Effector memory CD8-positive, alpha-beta T cell (primary cell): ENCODE results near the gene ARHGAP28.

ENCODE experiments used
- ATAC-seq: fragments of 150-1000 bp; cut with Tn5 transposase; replicated peaks from 2 replicates; pipeline ENCODE4 v1.10.0; 2021; ENCODE audit warnings: mild to moderate bottlenecking, moderate library complexity
- DNase-seq, 3 experiments: peaks; one replicate each; pipeline ENCODE4 v3.0.0; 2021
- H3K27ac Mint-ChIP-seq, 2 donors: one replicate each; pipeline ENCODE4 v1.8.0; 2022; ENCODE audit warnings: mild to moderate bottlenecking in 2 of 2, mixed read lengths in 2 of 2, moderate library complexity in 2 of 2
- H3K27me3 Mint-ChIP-seq, 2 donors: one replicate each; pipeline ENCODE4 v1.8.0; 2022; ENCODE audit warnings: mixed read lengths in 2 of 2
- H3K36me3 Mint-ChIP-seq: one replicate; pipeline ENCODE4 v1.8.0; 2022; ENCODE audit warnings: mild to moderate bottlenecking, moderate library complexity, mixed read lengths; ENCODE audit not compliant: insufficient read depth
- H3K4me1 Mint-ChIP-seq, 2 donors: one replicate each; pipeline ENCODE4 v1.8.0; 2022; ENCODE audit warnings: low read depth in 2 of 2, mixed read lengths in 2 of 2
- H3K4me3 Mint-ChIP-seq, 2 donors: one replicate each; pipeline ENCODE4 v1.8.0; 2022; ENCODE audit warnings: mild to moderate bottlenecking in 2 of 2, mixed read lengths in 2 of 2, moderate library complexity in 2 of 2
- H3K9me3 Mint-ChIP-seq, 2 donors: one replicate each; pipeline ENCODE4 v1.8.0; 2022; ENCODE audit warnings: mixed read lengths in 2 of 2

The ARHGAP28 gene

GRCh38 chr18:6949800-6950586 lies 220.5 kb downstream of the ARHGAP28 start:
- Mint-ChIP-seq H3K36me3 (no peaks in the 10 kb centered on the region), H3K4me1 (no peaks in the 10 kb centered on the region), H3K4me3 (no peak overlapping the region), H3K27ac (no peak overlapping the region), H3K27me3 (no peaks in the 10 kb centered on the region), H3K9me3 (peaks cover 9 to 32% of the 10 kb centered on the region in 2 donors)
- ATAC-seq (no peak), DNase-seq (no peak)

GRCh38 chr18:6950641-6951040 lies 221.1 kb downstream of the ARHGAP28 start:
- H3K36me3 Mint-ChIP-seq: no peaks in the 10 kb centered on the region
- no peak for ATAC-seq
- no peaks in the 10 kb centered on the region for H3K4me1 Mint-ChIP-seq
- H3K4me3 Mint-ChIP-seq: no peak overlapping the region
- H3K27ac Mint-ChIP-seq: no peak overlapping the region
- no peaks in the 10 kb centered on the region for H3K27me3 Mint-ChIP-seq
- no peak for DNase-seq
- peaks cover 9 to 28% of the 10 kb centered on the region in 2 donors for H3K9me3 Mint-ChIP-seq

GRCh38 chr18:6951336-6952090 lies 222.0 kb downstream of the ARHGAP28 start:
- DNase-seq (no peak), ATAC-seq (no peak)
- Mint-ChIP-seq H3K4me3 (no peak overlapping the region), H3K9me3 (peaks cover 9 to 23% of the 10 kb centered on the region in 2 donors), H3K27ac (peak overlapping the region in 1 of 2 donors; percentile 74), H3K36me3 (no peaks in the 10 kb centered on the region), H3K27me3 (no peaks in the 10 kb centered on the region), H3K4me1 (no peaks in the 10 kb centered on the region)

GRCh38 chr18:6954501-6954900 lies 225.0 kb downstream of the ARHGAP28 start:
- no peaks in the 10 kb centered on the region for H3K4me1 Mint-ChIP-seq
- peaks cover 11 to 23% of the 10 kb centered on the region in 2 donors for H3K9me3 Mint-ChIP-seq
- H3K27me3 Mint-ChIP-seq: no peaks in the 10 kb centered on the region
- H3K4me3 Mint-ChIP-seq: no peak overlapping the region
- ATAC-seq (no peak), DNase-seq (no peak)
- no peak overlapping the region for H3K27ac Mint-ChIP-seq
- no peaks in the 10 kb centered on the region for H3K36me3 Mint-ChIP-seq

- Mint-ChIP-seq H3K4me1 (no peaks in the 10 kb centered on the region), H3K27ac (no peak overlapping the region), H3K9me3 (peaks cover 13 to 23% of the 10 kb centered on the region in 2 donors), H3K4me3 (no peak overlapping the region), H3K27me3 (no peaks in the 10 kb centered on the region), H3K36me3 (no peaks in the 10 kb centered on the region)
- DNase-seq (no peak), ATAC-seq (no peak)
These were observed 225.8 kb downstream of the ARHGAP28 start for GRCh38 chr18:6955304-6955703.

GRCh38 chr18:6956495-6956894 lies 227.0 kb downstream of the ARHGAP28 start:
- no peak for DNase-seq
- no peak overlapping the region for H3K4me3 Mint-ChIP-seq
- H3K27me3 Mint-ChIP-seq: no peaks in the 10 kb centered on the region
- no peak for ATAC-seq
- peaks cover 11 to 18% of the 10 kb centered on the region in 2 donors for H3K9me3 Mint-ChIP-seq
- no peak overlapping the region for H3K27ac Mint-ChIP-seq
- no peaks in the 10 kb centered on the region for H3K36me3 Mint-ChIP-seq
- no peaks in the 10 kb centered on the region for H3K4me1 Mint-ChIP-seq

GRCh38 chr18:6956999-6957398 lies 227.5 kb downstream of the ARHGAP28 start:
- H3K27ac Mint-ChIP-seq: no peak overlapping the region
- H3K36me3 Mint-ChIP-seq: no peaks in the 10 kb centered on the region
- H3K27me3 Mint-ChIP-seq: no peaks in the 10 kb centered on the region

GRCh38 chr18:6959110-6959509 lies 229.6 kb downstream of the ARHGAP28 start:
- DNase-seq (no peak), ATAC-seq (no peak)
- Mint-ChIP-seq H3K36me3 (no peaks in the 10 kb centered on the region), H3K9me3 (peaks cover 4 to 9% of the 10 kb centered on the region in 2 donors), H3K4me1 (no peaks in the 10 kb centered on the region), H3K4me3 (no peak overlapping the region), H3K27ac (no peak overlapping the region), H3K27me3 (no peaks in the 10 kb centered on the region)

More at GRCh38 chr18:6956999-6957398, 227.5 kb downstream of the ARHGAP28 start:
- Mint-ChIP-seq H3K4me1 (no peaks in the 10 kb centered on the region), H3K9me3 (peaks cover 9 to 13% of the 10 kb centered on the region in 2 donors), H3K4me3 (no peak overlapping the region)
- no peak for DNase-seq
- no peak for ATAC-seq

- Mint-ChIP-seq H3K4me3 (no peak overlapping the region), H3K9me3 (peaks cover 0 to 9% of the 10 kb centered on the region in 2 donors), H3K27me3 (no peaks in the 10 kb centered on the region), H3K27ac (no peak overlapping the region), H3K4me1 (no peaks in the 10 kb centered on the region), H3K36me3 (no peaks in the 10 kb centered on the region)
- DNase-seq (no peak), ATAC-seq (no peak)
These were observed 230.6 kb downstream of the ARHGAP28 start for GRCh38 chr18:6960124-6960523.

- ATAC-seq: no peak
- DNase-seq: no peak
- no peaks in the 10 kb centered on the region for H3K4me1 Mint-ChIP-seq
- H3K27me3 Mint-ChIP-seq: no peaks in the 10 kb centered on the region
- no peak overlapping the region for H3K27ac Mint-ChIP-seq
- H3K36me3 Mint-ChIP-seq: no peaks in the 10 kb centered on the region
- no peak overlapping the region for H3K4me3 Mint-ChIP-seq
- peaks cover 0 to 9% of the 10 kb centered on the region in 2 donors for H3K9me3 Mint-ChIP-seq
These were observed 231.1 kb downstream of the ARHGAP28 start for GRCh38 chr18:6960656-6961055.

- no peak for DNase-seq
- no peak overlapping the region for H3K27ac Mint-ChIP-seq
- H3K4me3 Mint-ChIP-seq: no peak overlapping the region
- no peaks in the 10 kb centered on the region for H3K27me3 Mint-ChIP-seq
- peaks cover 0 to 11% of the 10 kb centered on the region in 2 donors for H3K9me3 Mint-ChIP-seq
- no peak for ATAC-seq
- no peaks in the 10 kb centered on the region for H3K36me3 Mint-ChIP-seq
- no peaks in the 10 kb centered on the region for H3K4me1 Mint-ChIP-seq
These were observed 231.8 kb downstream of the ARHGAP28 start for GRCh38 chr18:6961331-6961730.

GRCh38 chr18:6962571-6963451 lies 233.3 kb downstream of the ARHGAP28 start:
- H3K27me3 Mint-ChIP-seq: no peaks in the 10 kb centered on the region
- no peak for DNase-seq
- H3K4me1 Mint-ChIP-seq: no peaks in the 10 kb centered on the region
- H3K4me3 Mint-ChIP-seq: no peak overlapping the region
- peaks cover 0 to 7% of the 10 kb centered on the region in 2 donors for H3K9me3 Mint-ChIP-seq
- H3K27ac Mint-ChIP-seq: no peak overlapping the region
- ATAC-seq: no peak
- no peaks in the 10 kb centered on the region for H3K36me3 Mint-ChIP-seq

- no peak for ATAC-seq
- Mint-ChIP-seq H3K4me3 (no peak overlapping the region), H3K4me1 (no peaks in the 10 kb centered on the region), H3K27ac (no peak overlapping the region), H3K9me3 (peaks cover 0 to 7% of the 10 kb centered on the region in 2 donors), H3K36me3 (no peaks in the 10 kb centered on the region), H3K27me3 (no peaks in the 10 kb centered on the region)
- no peak for DNase-seq
These were observed 234.1 kb downstream of the ARHGAP28 start for GRCh38 chr18:6963452-6964097.
